Liver (tissue), 9 donors: ENCODE results near the gene KANSL1. TPM values are rescaled to one million over a fixed set of nuclear protein-coding genes. Genes with fewer than 3 reads are reported as not detected.

Experiments
- DNase-seq: peaks from one replicate; pipeline ENCODE4 v3.0.0-alpha.2; 2017; ENCODE audit warnings: low spot score
- H3K27ac ChIP-seq, 2 donors: one replicate each; pipeline ENCODE4 v1.7.0; 2013; ENCODE audit warnings: inconsistent platforms in 2 of 2, low read length in 2 of 2, control low read depth in 1 of 2, low read depth in 1 of 2, mild to moderate bottlenecking in 1 of 2
- H3K27me3 ChIP-seq, 4 donors: one replicate each; pipeline versions ENCODE4 v1.6.1 to v1.7.0; 2013; ENCODE audit warnings: low read length in 3 of 4, inconsistent platforms in 1 of 4, mild to moderate bottlenecking in 1 of 4, moderate library complexity in 1 of 4; ENCODE audit not compliant: control insufficient read depth in 4 of 4, insufficient read depth in 4 of 4
- H3K36me3 ChIP-seq, 4 donors: one replicate each; pipeline versions ENCODE4 v1.6.1 to v1.7.0; 2013; ENCODE audit warnings: low read length in 3 of 4, mild to moderate bottlenecking in 3 of 4, low read depth in 1 of 4, moderate library complexity in 1 of 4; ENCODE audit not compliant: control insufficient read depth in 4 of 4, insufficient read depth in 3 of 4
- H3K4me1 ChIP-seq, 4 donors: one replicate each; pipeline versions ENCODE4 v1.6.1 to v1.7.0; 2013; ENCODE audit warnings: low read length in 3 of 4, mild to moderate bottlenecking in 3 of 4, moderate library complexity in 1 of 4; ENCODE audit not compliant: control insufficient read depth in 4 of 4, insufficient read depth in 4 of 4
- H3K4me3 ChIP-seq, 3 donors: one replicate each; pipeline versions ENCODE4 v1.6.1 to v1.7.0; 2013; ENCODE audit warnings: low read length in 3 of 3, control low read depth in 1 of 3, low read depth in 1 of 3, mild to moderate bottlenecking in 1 of 3
- H3K9ac ChIP-seq, 2 donors: one replicate each; pipeline ENCODE4 v1.7.0; 2013; ENCODE audit warnings: low read length in 2 of 2, mild to moderate bottlenecking in 2 of 2, moderate library complexity in 2 of 2, control low read depth in 1 of 2, low read depth in 1 of 2
- H3K9me3 ChIP-seq, 4 donors: one replicate each; pipeline versions ENCODE4 v1.6.1 to v1.7.0; 2013; ENCODE audit warnings: low read length in 3 of 4; ENCODE audit not compliant: control insufficient read depth in 4 of 4
- ATF3 ChIP-seq: IDR thresholded peaks from 2 replicates; pipeline ENCODE4 v1.6.1; 2016; ENCODE audit warnings: antibody characterized with exemption
- CTCF ChIP-seq: fragments of 150-350 bp; IDR thresholded peaks from 2 replicates; pipeline ENCODE4 v1.5.1; 2017; ENCODE audit warnings: improper control_type of control experiment, low read depth, low read length; ENCODE audit not compliant: missing input control
- EGR1 ChIP-seq, 2 donors: IDR thresholded peaks; 2 replicates each; pipeline ENCODE4 v1.6.1; 2016 to 2018; ENCODE audit warnings: antibody characterized with exemption in 2 of 2, low read depth in 2 of 2
- GABPA ChIP-seq, 2 donors: IDR thresholded peaks in 1 of 2; conservative IDR thresholded peaks in 1 of 2; 2 replicates each; pipeline ENCODE4 v1.6.1; 2016; ENCODE audit warnings: antibody characterized with exemption in 2 of 2, mild to moderate bottlenecking in 1 of 2, moderate library complexity in 1 of 2
- HNF4G ChIP-seq: IDR thresholded peaks from 2 replicates; pipeline ENCODE4 v1.6.1; 2016; ENCODE audit warnings: antibody characterized with exemption
- JUND ChIP-seq, 2 donors: IDR thresholded peaks; 2 replicates each; pipeline ENCODE4 v1.6.1; 2016; ENCODE audit warnings: antibody characterized with exemption in 2 of 2
- NR2F2 ChIP-seq: IDR thresholded peaks from 2 replicates; pipeline ENCODE4 v1.6.1; 2016; ENCODE audit warnings: antibody characterized with exemption
- REST ChIP-seq: IDR thresholded peaks from 2 replicates; pipeline ENCODE4 v1.6.1; 2016; ENCODE audit warnings: antibody characterized with exemption, mild to moderate bottlenecking
- TAF1 ChIP-seq: conservative IDR thresholded peaks from 2 replicates; pipeline ENCODE4 v1.6.1; 2016; ENCODE audit warnings: antibody characterized with exemption, mild to moderate bottlenecking
- YY1 ChIP-seq: IDR thresholded peaks from 2 replicates; pipeline ENCODE4 v1.6.1; 2016; ENCODE audit warnings: antibody characterized with exemption, mild to moderate bottlenecking
- ZBTB33 ChIP-seq: IDR thresholded peaks from 2 replicates; pipeline ENCODE4 v1.6.1; 2016; ENCODE audit warnings: antibody characterized with exemption
- WGBS: extraction: QIAGEN DNeasy Blood & Tissue Kit; methylation state at CpG from one replicate; pipeline ENCODE4 v1.1.7; 2013; 5-methylcytosine and 5-hydroxymethylcytosine counted together
- polyA plus RNA-seq, 2 donors: library from polyadenylated mRNA; stranded (reverse) in 1 of 2; unstranded in 1 of 2; fragments of 200-250 nt in 1 of 2; fragments of >200 nt in 1 of 2; fragmentation: Nextera tagmentation in 1 of 2; extraction: Ambion mirVana in 1 of 2; gene quantifications; one replicate each; pipeline versions ENCODE4 v1.2.1 to v1.2.3, GENCODE V29; 2013 to 2015
- total RNA-seq, 2 donors: library from RNA; depleted of rRNA; stranded (reverse); fragments of >200 nt; gene quantifications; one replicate each; pipeline ENCODE4 v1.2.3, GENCODE V29; 2014
- donor health status: healthy.
- donor health status: healthy.
- donor health status: healthy.
- donor health status: healthy.
- donor health status: healthy.

Gene KANSL1
- total and polyA plus RNA-seq, 4 donors, result 5.5 to 86.3 (median 24.0) TPM

GRCh38 chr17:46199379-46199778 lies 6.2 kb upstream of the KANSL1 start:
- Histone ChIP-seq H3K9ac (no peak overlapping the region), H3K4me3 (no peak overlapping the region), H3K9me3 (no peaks in the 10 kb centered on the region), H3K4me1 (peaks cover 3 to 16% (median 11%) of the 10 kb centered on the region in 4 donors), H3K36me3 (no peaks in the 10 kb centered on the region), H3K27ac (no peak overlapping the region), H3K27me3 (no peaks in the 10 kb centered on the region)
- no peak for TF ChIP-seq YY1
- no peak for TF ChIP-seq NR2F2
- TF ChIP-seq GABPA (IDR thresholded peaks at IDR 0.05 in 1 of 2, conservative IDR thresholded peaks at IDR 0.05 in 1 of 2), result no peak
- DNase-seq, result no peak

- H3K27me3 ChIP-seq, result no peaks in the 10 kb centered on the region
- H3K9me3 ChIP-seq, result no peaks in the 10 kb centered on the region
- no peak overlapping the region for H3K4me3 ChIP-seq
- H3K27ac ChIP-seq, result no peak overlapping the region
- H3K36me3 ChIP-seq, result no peaks in the 10 kb centered on the region
- H3K9ac ChIP-seq, result no peak overlapping the region
- TF ChIP-seq TAF1 (no peak), ZBTB33 (no peak), REST (no peak), EGR1 (IDR thresholded peaks at IDR 0.05; ENCODE audit: low read depth in 2 of 2) (no peak), HNF4G (no peak), ATF3 (no peak), CTCF (no peak), JUND (IDR thresholded peaks at IDR 0.05) (no peak), NR2F2 (no peak)
- 92% methylated on average over 1 of the region's 1 CpG for WGBS
- peaks cover 3 to 16% (median 11%) of the 10 kb centered on the region in 4 donors for H3K4me1 ChIP-seq
- DNase-seq, result no peak
Observed at GRCh38 chr17:46198233-46198632, 5.0 kb upstream of the KANSL1 start.
